ENCODE measurements around the gene SGTA. TPM values are rescaled to one million over a fixed set of nuclear protein-coding genes. Genes with fewer than 3 reads are reported as not detected.

SGTA gene, protein sequence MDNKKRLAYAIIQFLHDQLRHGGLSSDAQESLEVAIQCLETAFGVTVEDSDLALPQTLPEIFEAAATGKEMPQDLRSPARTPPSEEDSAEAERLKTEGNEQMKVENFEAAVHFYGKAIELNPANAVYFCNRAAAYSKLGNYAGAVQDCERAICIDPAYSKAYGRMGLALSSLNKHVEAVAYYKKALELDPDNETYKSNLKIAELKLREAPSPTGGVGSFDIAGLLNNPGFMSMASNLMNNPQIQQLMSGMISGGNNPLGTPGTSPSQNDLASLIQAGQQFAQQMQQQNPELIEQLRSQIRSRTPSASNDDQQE
- 59.2 to 84.2 TPM (median 75.9 TPM) in 5 replicates for total RNA-seq (2022; extraction: Qiagen RNA extraction; ENCODE audit: low read depth)

DNA sequence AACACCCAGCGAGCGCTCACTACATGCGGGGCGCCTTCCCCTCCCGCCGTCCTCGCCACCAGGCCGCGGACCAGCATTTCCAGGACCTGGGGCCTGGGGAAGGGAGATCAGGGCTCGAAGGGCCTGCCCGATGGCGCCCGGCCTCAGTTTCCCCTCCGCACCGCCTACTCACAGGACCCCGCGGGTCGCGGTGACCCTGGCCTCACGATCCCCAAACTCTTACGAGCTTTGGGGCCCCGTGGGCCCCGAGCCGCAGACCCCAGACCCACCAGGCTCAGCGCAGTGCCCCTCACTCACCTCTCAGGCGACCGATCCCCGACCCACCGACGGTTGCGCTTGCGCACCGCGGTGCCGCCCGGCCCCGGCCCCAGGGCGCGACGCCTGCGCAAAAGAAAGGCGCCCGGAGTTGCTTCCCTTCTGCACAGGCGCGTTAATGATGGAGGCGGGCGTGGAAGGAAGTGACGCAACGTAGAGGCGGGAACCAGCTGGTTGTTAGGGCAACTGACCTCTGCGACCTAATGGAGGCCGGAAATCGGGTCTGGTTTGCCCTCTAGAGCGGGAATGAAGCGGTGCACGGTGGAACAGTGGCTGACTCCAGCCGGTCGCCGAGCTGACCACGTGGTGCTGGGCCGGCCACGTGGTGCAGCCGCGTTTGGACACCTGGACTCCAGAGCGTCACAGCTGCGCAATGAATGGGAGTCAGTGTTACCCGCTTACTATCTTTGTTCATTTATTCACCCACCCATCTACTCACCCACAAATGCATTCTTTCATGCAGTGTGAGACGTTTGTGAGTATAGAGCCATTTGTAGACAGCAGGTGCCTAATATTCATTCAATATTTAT lies at the start of gene SGTA:
Gene SGTA, minus strand, starts transcription at position 338 of the 845 bp plus-strand sequence. CDS start 14,205 bp downstream, outside the sequence.

DNA sequence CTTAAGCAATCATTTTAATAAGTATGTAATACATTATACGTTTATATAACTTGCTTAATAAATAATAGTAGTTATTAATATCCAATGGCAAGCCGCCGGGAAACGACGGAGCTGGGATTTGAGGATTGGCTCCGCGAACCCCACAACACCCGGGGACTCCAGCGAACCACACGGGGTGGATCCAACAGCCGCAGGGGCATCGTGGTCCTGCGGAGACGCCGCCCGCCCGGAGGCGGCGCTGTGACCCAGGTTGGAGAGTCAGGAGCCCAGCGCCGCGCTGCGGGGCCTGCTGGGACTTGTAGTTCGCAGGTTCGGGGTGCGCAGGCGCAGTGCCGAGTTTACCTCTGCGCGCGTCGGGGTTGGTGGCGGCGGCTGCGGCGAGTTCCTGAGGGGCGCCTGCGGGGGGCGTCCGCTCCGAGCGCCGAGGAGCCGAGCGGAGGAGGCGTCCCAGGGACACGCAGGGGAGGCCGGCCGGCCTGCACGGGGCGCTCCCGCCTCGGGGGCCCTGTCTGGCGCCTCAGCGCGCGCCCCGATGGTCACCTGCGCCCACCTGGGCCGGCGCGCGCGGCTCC lies 36.6 kb upstream of the SGTA start, which contains the start of gene ZNF554:
Gene ZNF554, plus strand, starts transcription at position 329 of the 572 bp plus-strand sequence. Its CDS starts 204 bp downstream, at position 533.

GRCh38 chr19:2785244-2785997 lies 2.3 kb upstream of the SGTA start, which contains the start of gene THOP1:
THOP1 (plus strand) TSS chr19:2785503; CDS start chr19:2785663, 160 bp downstream.

DNA sequence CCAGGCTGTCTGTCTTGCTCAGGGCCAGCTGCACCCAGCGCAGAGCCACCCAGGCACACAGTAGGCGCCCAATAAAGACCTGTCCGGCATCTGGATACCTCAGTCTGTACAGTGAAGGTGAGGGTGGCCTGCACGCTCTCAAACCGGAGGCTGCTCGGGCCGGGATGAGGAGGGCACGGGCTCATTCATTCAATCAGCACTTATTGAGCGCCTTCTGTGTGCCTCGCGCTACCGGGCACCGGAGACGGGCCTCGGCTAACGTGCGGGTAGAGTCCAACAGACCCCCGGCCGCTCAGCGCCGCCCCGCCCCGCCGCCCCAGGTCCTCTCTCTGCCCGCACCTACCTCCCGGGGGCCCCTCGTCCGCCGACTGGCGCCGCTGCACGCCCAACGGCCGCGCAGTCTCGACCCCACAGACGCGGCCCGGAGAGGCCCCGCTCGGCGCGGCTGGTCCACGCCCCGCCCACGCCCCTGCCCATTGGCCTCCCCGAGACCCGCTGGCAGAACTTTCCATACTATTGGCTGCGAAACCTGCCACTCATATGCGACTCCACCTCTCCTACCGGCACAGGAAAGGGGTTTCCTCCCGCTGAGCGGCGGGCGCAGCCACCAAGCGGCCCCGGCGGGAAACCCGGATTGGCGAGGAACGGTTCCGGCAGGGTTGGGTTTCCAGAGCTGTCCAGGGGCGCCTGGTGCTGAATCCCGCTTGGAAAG lies 43.3 kb downstream of the SGTA start, which contains the start of gene SLC39A3:
Gene SLC39A3, minus strand, starts transcription at position 416 of the 712 bp plus-strand sequence. CDS start 2,760 bp downstream, outside the sequence.

GRCh38 chr19:2720777-2721569 lies 62.1 kb downstream of the SGTA start, which contains the start of gene DIRAS1:
DIRAS1 (minus strand) TSS chr19:2721372; CDS start chr19:2717806, 3,566 bp downstream.

Other genes starting within 250 kb of the SGTA start
- 0.05 to 0.09 TPM (median 0.06 TPM) in 4 of 5 replicates, not detected in the other for gene GNG7, start 80.6 kb downstream of the SGTA start, total RNA-seq (2022; extraction: Qiagen RNA extraction; ENCODE audit: low read depth)
- gene DIRAS1, start 61.9 kb downstream of the SGTA start, total RNA-seq (2022; extraction: Qiagen RNA extraction; ENCODE audit: low read depth), result 3.3 to 4.1 TPM (median 3.9 TPM) in 5 replicates
- 24.8 to 30.9 TPM (median 28.5 TPM) in 5 replicates for gene SLC39A3, start 43.3 kb downstream of the SGTA start, total RNA-seq (2022; extraction: Qiagen RNA extraction; ENCODE audit: low read depth)
- 80.4 to 111 TPM (median 99.5 TPM) in 5 replicates for gene THOP1, start 2.2 kb upstream of the SGTA start, total RNA-seq (2022; extraction: Qiagen RNA extraction; ENCODE audit: low read depth)
- 0.86 to 1.5 TPM (median 0.93 TPM) in 5 replicates for gene ZNF554, start 36.6 kb upstream of the SGTA start, total RNA-seq (2022; extraction: Qiagen RNA extraction; ENCODE audit: low read depth)
- 2.2 to 2.9 TPM (median 2.7 TPM) in 5 replicates for gene ZNF555, start 58.2 kb upstream of the SGTA start, total RNA-seq (2022; extraction: Qiagen RNA extraction; ENCODE audit: low read depth)
- gene ZNF556, start 84.1 kb upstream of the SGTA start, total RNA-seq (2022; extraction: Qiagen RNA extraction; ENCODE audit: low read depth), result 0.01 to 0.05 TPM in 2 of 5 replicates, not detected in the others
- 1.9 to 3.2 TPM (median 2.0 TPM) in 5 replicates for gene ZNF57, start 117.7 kb upstream of the SGTA start, total RNA-seq (2022; extraction: Qiagen RNA extraction; ENCODE audit: low read depth)
- gene ZNF77, start 161.7 kb upstream of the SGTA start, total RNA-seq (2022; extraction: Qiagen RNA extraction; ENCODE audit: low read depth), result 1.3 to 2.1 TPM (median 1.4 TPM) in 5 replicates
- 3.1 to 6.5 TPM (median 5.1 TPM) in 5 replicates for gene TLE6, start 194.3 kb upstream of the SGTA start, total RNA-seq (2022; extraction: Qiagen RNA extraction; ENCODE audit: low read depth)
- 2.3 to 4.4 TPM (median 3.1 TPM) in 5 replicates for gene TLE2, start 246.0 kb upstream of the SGTA start, total RNA-seq (2022; extraction: Qiagen RNA extraction; ENCODE audit: low read depth)